Measurements from ENCODE around the gene KRTAP9-2. TPM values are rescaled to one million over a fixed set of nuclear protein-coding genes. Genes with fewer than 3 reads are reported as not detected.

KRTAP9-2 gene
- total RNA-seq, 1 donor from 2014 or later: not detected

DNA sequence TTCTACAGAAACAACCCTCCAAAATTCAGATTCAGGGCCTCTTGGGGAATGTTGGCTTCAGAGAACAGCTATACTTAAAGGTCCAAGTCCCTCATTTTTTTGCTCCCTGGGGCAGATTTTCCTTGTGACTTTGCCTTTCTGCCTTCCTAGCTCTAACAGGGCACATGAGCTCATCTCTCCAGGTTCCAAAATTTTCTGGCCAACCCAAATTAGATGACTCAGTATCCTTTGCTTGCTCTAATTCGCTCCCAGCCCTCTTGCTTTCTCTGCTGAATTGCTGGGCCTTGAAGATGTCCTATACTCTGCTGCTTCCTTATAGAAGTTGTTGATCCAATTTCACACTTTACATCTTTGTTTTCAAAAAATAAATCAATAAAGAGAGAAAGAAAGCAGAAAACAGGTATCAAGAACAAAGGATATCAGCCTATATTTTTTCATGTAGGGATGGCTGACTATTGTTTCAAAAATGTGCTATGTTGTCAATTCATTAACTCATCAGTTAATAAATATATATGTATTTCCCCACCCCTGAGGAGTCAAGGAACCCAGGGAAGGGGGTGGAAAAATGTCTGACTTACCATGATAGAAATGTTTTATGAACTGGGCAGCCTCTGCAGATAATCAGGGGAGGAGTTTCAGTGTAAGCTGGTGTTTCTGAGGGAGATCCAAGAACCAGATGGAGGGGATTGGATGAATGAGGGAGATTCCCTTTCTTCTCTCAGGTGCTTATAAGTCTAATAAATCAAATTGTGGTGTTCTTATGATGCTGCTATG, 47.4 kb upstream of the KRTAP9-2 start:
- Histone ChIP-seq H2AFZ (replicated peaks) (no peak overlapping the region), H3K79me2 (ENCODE audit: low read depth) (no peaks in the 10 kb centered on the region), H3K9ac (no peak overlapping the region), H3K36me3 (no peaks in the 10 kb centered on the region), H4K20me1 (ENCODE audit: low read depth) (no peaks in the 10 kb centered on the region), H3K4me3 (no peak overlapping the region), H3K4me2 (no peak overlapping the region), H3F3A (ENCODE audit: low read depth) (no peaks in the 10 kb centered on the region), H3K27me3 (no peaks in the 10 kb centered on the region), H3K9me3 (ENCODE audit: low read depth) (no peaks in the 10 kb centered on the region), H3K4me1 (no peaks in the 10 kb centered on the region), H3K27ac (no peak overlapping the region)
- TF ChIP-seq EZH2 (IDR thresholded peaks at IDR 0.05): no peak
- TF ChIP-seq CTCF (IDR thresholded peaks at IDR 0.05): no peak
- no peak for TF ChIP-seq EZH2phosphoT487 (IDR thresholded peaks at IDR 0.05)
- Mint-ChIP-seq H3K36me3 (no peaks in the 10 kb centered on the region), H3K9me3 (no peaks in the 10 kb centered on the region), H3K4me3 (no peak overlapping the region), H3K4me1 (no peaks in the 10 kb centered on the region), H3K27ac (no peak overlapping the region), H3K27me3 (ENCODE audit: insufficient read depth, low read depth) (no peaks in the 10 kb centered on the region)
- no peak for DNase-seq (ENCODE audit: low spot score)

- H3K27me3 Mint-ChIP-seq (ENCODE audit: insufficient read depth, low read depth): no peaks in the 10 kb centered on the region
- Histone ChIP-seq H3K9me3 (ENCODE audit: low read depth) (no peaks in the 10 kb centered on the region), H3K79me2 (ENCODE audit: low read depth) (no peaks in the 10 kb centered on the region), H3K4me1 (no peaks in the 10 kb centered on the region), H3K4me2 (no peak within 1 kb of the TSS), H3K27ac (no peak within 1 kb of the TSS), H3K4me3 (no peak within 1 kb of the TSS), H3F3A (ENCODE audit: low read depth) (no peaks in the 10 kb centered on the region), H3K36me3 (no peaks in the 10 kb centered on the region), H4K20me1 (ENCODE audit: low read depth) (no peaks in the 10 kb centered on the region), H2AFZ (replicated peaks) (no peak within 1 kb of the TSS), H3K27me3 (no peaks in the 10 kb centered on the region), H3K9ac (no peak within 1 kb of the TSS)
- no peak for DNase-seq (ENCODE audit: low spot score)
- H3K4me3 Mint-ChIP-seq: no peak within 1 kb of the TSS
- no peaks in the 10 kb centered on the region for H3K36me3 Mint-ChIP-seq
- no peak within 1 kb of the TSS for H3K27ac Mint-ChIP-seq
- TF ChIP-seq EZH2 (IDR thresholded peaks at IDR 0.05): no peak
- TF ChIP-seq CTCF (IDR thresholded peaks at IDR 0.05): no peak
- no peak for TF ChIP-seq EZH2phosphoT487 (IDR thresholded peaks at IDR 0.05)
- H3K4me1 Mint-ChIP-seq: peaks cover 2% of the 10 kb centered on the region
- H3K9me3 Mint-ChIP-seq: no peaks in the 10 kb centered on the region
These were observed 41.9 kb upstream of the KRTAP9-2 start, which contains the start of gene KRTAP4-1 for GRCh38 chr17:41184480-41184961. Gene KRTAP4-1 (minus strand): TSS chr17:41184911. CDS start chr17:41184854, 57 bp downstream.

DNA sequence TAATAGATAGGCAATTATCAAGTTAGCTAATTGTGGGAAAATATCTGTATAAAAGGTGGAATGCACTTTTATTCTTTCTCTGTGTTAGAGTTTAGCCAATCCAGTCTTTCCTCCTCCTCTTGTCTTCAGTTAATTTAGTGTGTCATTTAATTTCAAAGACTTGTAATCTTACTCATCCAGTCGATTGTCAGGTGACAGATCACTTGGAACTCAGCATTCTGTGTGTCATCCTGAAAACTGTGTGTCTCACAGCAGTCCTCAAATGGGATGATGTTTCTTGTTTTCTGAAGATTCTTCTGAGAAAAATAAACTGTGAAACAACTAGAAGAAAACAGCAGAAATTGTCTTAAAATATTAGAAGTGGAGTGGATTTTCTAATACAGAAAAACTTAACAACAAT, 41.4 kb upstream of the KRTAP9-2 start:
- H3K9ac ChIP-seq: no peak overlapping the region
- no peaks in the 10 kb centered on the region for H3K36me3 ChIP-seq
- peaks cover 2% of the 10 kb centered on the region for H3K4me1 Mint-ChIP-seq
- no peaks in the 10 kb centered on the region for H3F3A ChIP-seq (ENCODE audit: low read depth)
- no peaks in the 10 kb centered on the region for H3K9me3 Mint-ChIP-seq
- no peaks in the 10 kb centered on the region for H4K20me1 ChIP-seq (ENCODE audit: low read depth)
- H3K4me1 ChIP-seq: no peaks in the 10 kb centered on the region
- H3K27me3 ChIP-seq: no peaks in the 10 kb centered on the region
- no peak for TF ChIP-seq EZH2 (IDR thresholded peaks at IDR 0.05)
- TF ChIP-seq EZH2phosphoT487 (IDR thresholded peaks at IDR 0.05): no peak
- TF ChIP-seq CTCF (IDR thresholded peaks at IDR 0.05): no peak
- no peak overlapping the region for H3K4me3 Mint-ChIP-seq
- no peaks in the 10 kb centered on the region for H3K27me3 Mint-ChIP-seq (ENCODE audit: insufficient read depth, low read depth)
- no peak overlapping the region for H3K4me3 ChIP-seq
- H2AFZ ChIP-seq (replicated peaks): no peak overlapping the region
- H3K27ac ChIP-seq: no peak overlapping the region
- H3K36me3 Mint-ChIP-seq: no peaks in the 10 kb centered on the region
- H3K27ac Mint-ChIP-seq: no peak overlapping the region
- no peak overlapping the region for H3K4me2 ChIP-seq
- DNase-seq (ENCODE audit: low spot score): no peak
- no peaks in the 10 kb centered on the region for H3K9me3 ChIP-seq (ENCODE audit: low read depth)
- no peaks in the 10 kb centered on the region for H3K79me2 ChIP-seq (ENCODE audit: low read depth)
